HEK293 (cell line): ENCODE measurements around the gene FXYD6.
A peak's percentile ranks its signal among the peaks of the same experiment; 100 is the strongest.

Experiments
- CTCF ChIA-PET: fragments of 350-600 bp; formaldehyde crosslinking; extraction: SDS; loops from one replicate; lab custom pipeline; 2021; ENCODE audit warnings: antibody characterized with exemption; lab: Yijun Ruan, JAX
- POLR2A ChIA-PET: fragments of 300-600 bp; formaldehyde crosslinking; extraction: SDS; loops from one replicate; lab custom pipeline; 2020; ENCODE audit warnings: antibody characterized with exemption, inconsistent platforms; lab: Yijun Ruan, JAX
- H3K27ac ChIP-seq: fragments of 200-500 bp; sonication (Bioruptor generic); 2 replicates; pipeline ENCODE4 v1.5.1; 2014; ENCODE audit warnings: low read depth, low read length, control low read depth, inconsistent platforms; ENCODE audit errors: extremely low read depth
- H3K36me3 ChIP-seq, 2 experiments: fragments of 200-500 bp in 1 of 2; sonication (Bioruptor generic) in 1 of 2; 1 replicate in 1 of 2; 2 replicates in 1 of 2; pipeline ENCODE4 v1.5.1; 2014 to 2017; ENCODE audit warnings: inconsistent platforms in 2 of 2, low read length in 2 of 2; ENCODE audit not compliant: control insufficient read depth in 2 of 2, insufficient read depth in 1 of 2
- H3K4me1 ChIP-seq: fragments of 200-500 bp; sonication (Bioruptor generic); 2 replicates; pipeline ENCODE4 v1.5.1; 2014; ENCODE audit warnings: mild to moderate bottlenecking, low read length, inconsistent platforms; ENCODE audit not compliant: control insufficient read depth, insufficient read depth
- H3K4me3 ChIP-seq: 2 replicates; pipeline ENCODE4 v1.5.1; 2011; ENCODE audit warnings: low read depth, mild to moderate bottlenecking, control low read depth, low read length, moderate library complexity
- H3K9me3 ChIP-seq: fragments of 200-500 bp; sonication (Bioruptor generic); 2 replicates; pipeline ENCODE4 v1.5.1; 2014; ENCODE audit warnings: low read depth, low read length, inconsistent platforms; ENCODE audit not compliant: control insufficient read depth, insufficient read depth
- HOXA7 ChIP-seq: sonication (generic); formaldehyde crosslinking; IDR thresholded peaks from 2 replicates; pipeline ENCODE4 v1.8.1; 2022; ENCODE audit warnings: missing genetic modification reagents, borderline replicate concordance
- HOXD13 ChIP-seq: sonication (generic); formaldehyde crosslinking; IDR thresholded peaks from 2 replicates; pipeline ENCODE4 v1.8.0; 2022; ENCODE audit warnings: missing genetic modification reagents, borderline replicate concordance
- INSM2 ChIP-seq: fragments of 450-650 bp; formaldehyde crosslinking; IDR thresholded peaks from 2 replicates; pipeline ENCODE4 v1.5.1; 2016; ENCODE audit warnings: missing biosample characterization, missing genetic modification characterization
- OSR2 ChIP-seq: fragments of 450-650 bp; formaldehyde crosslinking; IDR thresholded peaks from 2 replicates; pipeline ENCODE4 v1.5.1; 2016; ENCODE audit warnings: missing biosample characterization, missing genetic modification characterization
- SCRT2 ChIP-seq: fragments of 450-650 bp; formaldehyde crosslinking; IDR thresholded peaks from 2 replicates; pipeline ENCODE4 v1.5.1; 2016; ENCODE audit warnings: missing biosample characterization, missing genetic modification characterization
- SETDB1 ChIP-seq: IDR thresholded peaks from one replicate; pipeline ENCODE4 v1.6.1; 2017; ENCODE audit warnings: mild to moderate bottlenecking, low read length, moderate library complexity, mixed read lengths; ENCODE audit not compliant: insufficient read length
- SP2 ChIP-seq: fragments of 450-650 bp; formaldehyde crosslinking; IDR thresholded peaks from 2 replicates; pipeline ENCODE4 v1.5.1; 2016; ENCODE audit warnings: missing biosample characterization, missing genetic modification characterization
- ZBTB48 ChIP-seq: fragments of 450-650 bp; formaldehyde crosslinking; IDR thresholded peaks from 2 replicates; pipeline ENCODE4 v1.5.1; 2016; ENCODE audit warnings: missing biosample characterization, missing genetic modification characterization
- ZNF155 ChIP-seq: fragments of 450-650 bp; formaldehyde crosslinking; IDR thresholded peaks from 2 replicates; pipeline ENCODE4 v1.5.1; 2016; ENCODE audit warnings: missing biosample characterization, missing genetic modification characterization
- ZNF19 ChIP-seq: fragments of 450-650 bp; formaldehyde crosslinking; IDR thresholded peaks from 2 replicates; pipeline ENCODE4; 2016; ENCODE audit warnings: missing biosample characterization, missing genetic modification characterization, low read depth
- ZNF214 ChIP-seq: fragments of 450-650 bp; formaldehyde crosslinking; IDR thresholded peaks from 2 replicates; pipeline ENCODE4 v1.5.1; 2017; ENCODE audit warnings: missing biosample characterization, mild to moderate bottlenecking, missing genetic modification characterization, borderline replicate concordance
- ZNF302 ChIP-seq: fragments of 450-650 bp; formaldehyde crosslinking; IDR thresholded peaks from 2 replicates; pipeline ENCODE4 v1.5.1; 2016; ENCODE audit warnings: missing biosample characterization, missing genetic modification characterization, low read depth
- ZNF354C ChIP-seq: fragments of 450-650 bp; formaldehyde crosslinking; IDR thresholded peaks from 2 replicates; pipeline ENCODE4 v1.5.1; 2016; ENCODE audit warnings: missing biosample characterization, missing genetic modification characterization, low read depth, borderline replicate concordance
- ZNF501 ChIP-seq: fragments of 450-650 bp; formaldehyde crosslinking; IDR thresholded peaks from 2 replicates; pipeline ENCODE4 v1.5.1; 2016; ENCODE audit warnings: missing biosample characterization, missing genetic modification characterization
- ZNF530 ChIP-seq: fragments of 450-650 bp; formaldehyde crosslinking; IDR thresholded peaks from 2 replicates; pipeline ENCODE4 v1.5.1; 2016; ENCODE audit warnings: low read depth, missing biosample characterization, missing genetic modification characterization
- ZNF555 ChIP-seq: fragments of 450-650 bp; formaldehyde crosslinking; conservative IDR thresholded peaks from 2 replicates; pipeline ENCODE4 v1.5.1; 2017; ENCODE audit warnings: missing biosample characterization, mild to moderate bottlenecking, missing genetic modification characterization, inconsistent platforms
- ZNF596 ChIP-seq: fragments of 450-650 bp; IDR thresholded peaks from 2 replicates; pipeline ENCODE4 v1.5.0; 2018; ENCODE audit warnings: missing biosample characterization, mild to moderate bottlenecking, missing genetic modification characterization, moderate library complexity
- ZNF624 ChIP-seq: fragments of 450-650 bp; formaldehyde crosslinking; IDR thresholded peaks from 2 replicates; pipeline ENCODE4 v1.5.1; 2017; ENCODE audit warnings: missing biosample characterization, missing genetic modification characterization
- ZNF639 ChIP-seq: fragments of 450-650 bp; formaldehyde crosslinking; IDR thresholded peaks from 2 replicates; pipeline ENCODE4 v1.5.1; 2016; ENCODE audit warnings: missing biosample characterization, missing genetic modification characterization
- ZNF660 ChIP-seq: fragments of 450-650 bp; IDR thresholded peaks from 2 replicates; pipeline ENCODE4 v1.5.1; 2018; ENCODE audit warnings: missing biosample characterization, mild to moderate bottlenecking, missing genetic modification characterization
- ZNF670 ChIP-seq: fragments of 450-650 bp; formaldehyde crosslinking; IDR thresholded peaks from 2 replicates; pipeline ENCODE4 v1.5.1; 2016; ENCODE audit warnings: missing biosample characterization, missing genetic modification characterization, low read depth
- ZNF677 ChIP-seq: fragments of 450-650 bp; IDR thresholded peaks from 2 replicates; pipeline ENCODE4 v1.5.0; 2018; ENCODE audit warnings: missing biosample characterization, mild to moderate bottlenecking, missing genetic modification characterization, moderate library complexity
- ZNF792 ChIP-seq: fragments of 450-650 bp; formaldehyde crosslinking; IDR thresholded peaks from 2 replicates; pipeline ENCODE4 v1.5.1; 2016; ENCODE audit warnings: missing biosample characterization, missing genetic modification characterization
- ZNF830 ChIP-seq: fragments of 450-650 bp; IDR thresholded peaks from 2 replicates; pipeline ENCODE4 v1.5.0; 2018; ENCODE audit warnings: missing biosample characterization, missing genetic modification characterization, low read depth, mild to moderate bottlenecking, moderate library complexity
- ZNF837 ChIP-seq: fragments of 450-650 bp; formaldehyde crosslinking; IDR thresholded peaks from 2 replicates; pipeline ENCODE4 v1.5.1; 2016; ENCODE audit warnings: missing biosample characterization, missing genetic modification characterization
- ZSCAN30 ChIP-seq: fragments of 450-650 bp; IDR thresholded peaks from 2 replicates; pipeline ENCODE4 v1.5.1; 2018; ENCODE audit warnings: missing biosample characterization, mild to moderate bottlenecking, missing genetic modification characterization, moderate library complexity
- TF ChIP-seq, protein P1 (sequence below): fragments of 450-650 bp; formaldehyde crosslinking; IDR thresholded peaks from 2 replicates; pipeline ENCODE4 v1.5.1; 2016; ENCODE audit warnings: missing biosample characterization, missing genetic modification characterization

The FXYD6 gene

GRCh38 chr11:117821431-117821830 is 55.0 kb downstream of the FXYD6 start:
- no peaks in the 10 kb centered on the region for H3K36me3 ChIP-seq
- no peak overlapping the region for H3K4me3 ChIP-seq
- H3K4me1 ChIP-seq: no peaks in the 10 kb centered on the region
- no peak overlapping the region for H3K27ac ChIP-seq
- POLR2A ChIA-PET: no interaction called here
- no peak for TF ChIP-seq ZNF670 (tag by site-specific recombination)
- TF ChIP-seq ZNF596 (tag by site-specific recombination): no peak
- TF ChIP-seq ZNF155 (tag by site-specific recombination): no peak
- TF ChIP-seq ZNF792 (tag by site-specific recombination): no peak
- TF ChIP-seq HOXA7 (CRISPR knock-in tag): no peak
- no peak for TF ChIP-seq ZNF660 (tag by site-specific recombination)
- no peak for TF ChIP-seq SCRT2 (tag by site-specific recombination)
- TF ChIP-seq ZNF214 (tag by site-specific recombination): no peak
- no peak for TF ChIP-seq ZNF624 (tag by site-specific recombination)
- TF ChIP-seq, all 188 proteins: peak for 0
- no peaks in the 10 kb centered on the region for H3K9me3 ChIP-seq
- CTCF ChIA-PET: interaction anchor here (0.6 to 10.1 kb wide), 10 partner anchors 10 to 395 kb away, joined by 3 to 223 read pairs (median 8); no protein-coding TSS in a partner anchor

- H3K4me3 ChIP-seq: no peak overlapping the region
- POLR2A ChIA-PET: no interaction called here
- H3K27ac ChIP-seq: no peak overlapping the region
- CTCF ChIA-PET: interaction anchor here (0.7 to 10.1 kb wide), 12 partner anchors 11 to 234 kb away, joined by 3 to 223 read pairs (median 12); no protein-coding TSS in a partner anchor
- no peaks in the 10 kb centered on the region for H3K9me3 ChIP-seq
- TF ChIP-seq SCRT2 (tag by site-specific recombination) (peak; percentile 55; the same call in 1 of the 2 replicates), ZNF501 (tag by site-specific recombination) (no peak), HOXD13 (CRISPR knock-in tag) (no peak), OSR2 (tag by site-specific recombination) (no peak), ZNF639 (no peak), ZNF555 (tag by site-specific recombination) (no peak), ZNF677 (no peak), ZNF354C (no peak)
- TF ChIP-seq, protein P1, sequence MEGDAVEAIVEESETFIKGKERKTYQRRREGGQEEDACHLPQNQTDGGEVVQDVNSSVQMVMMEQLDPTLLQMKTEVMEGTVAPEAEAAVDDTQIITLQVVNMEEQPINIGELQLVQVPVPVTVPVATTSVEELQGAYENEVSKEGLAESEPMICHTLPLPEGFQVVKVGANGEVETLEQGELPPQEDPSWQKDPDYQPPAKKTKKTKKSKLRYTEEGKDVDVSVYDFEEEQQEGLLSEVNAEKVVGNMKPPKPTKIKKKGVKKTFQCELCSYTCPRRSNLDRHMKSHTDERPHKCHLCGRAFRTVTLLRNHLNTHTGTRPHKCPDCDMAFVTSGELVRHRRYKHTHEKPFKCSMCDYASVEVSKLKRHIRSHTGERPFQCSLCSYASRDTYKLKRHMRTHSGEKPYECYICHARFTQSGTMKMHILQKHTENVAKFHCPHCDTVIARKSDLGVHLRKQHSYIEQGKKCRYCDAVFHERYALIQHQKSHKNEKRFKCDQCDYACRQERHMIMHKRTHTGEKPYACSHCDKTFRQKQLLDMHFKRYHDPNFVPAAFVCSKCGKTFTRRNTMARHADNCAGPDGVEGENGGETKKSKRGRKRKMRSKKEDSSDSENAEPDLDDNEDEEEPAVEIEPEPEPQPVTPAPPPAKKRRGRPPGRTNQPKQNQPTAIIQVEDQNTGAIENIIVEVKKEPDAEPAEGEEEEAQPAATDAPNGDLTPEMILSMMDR (tag by site-specific recombination): no peak
- TF ChIP-seq, all 188 proteins: peak for 1
- Histone ChIP-seq H3K36me3 (no peaks in the 10 kb centered on the region), H3K4me1 (no peaks in the 10 kb centered on the region)
Observed at GRCh38 chr11:117820516-117820915, 55.9 kb downstream of the FXYD6 start.

DNA sequence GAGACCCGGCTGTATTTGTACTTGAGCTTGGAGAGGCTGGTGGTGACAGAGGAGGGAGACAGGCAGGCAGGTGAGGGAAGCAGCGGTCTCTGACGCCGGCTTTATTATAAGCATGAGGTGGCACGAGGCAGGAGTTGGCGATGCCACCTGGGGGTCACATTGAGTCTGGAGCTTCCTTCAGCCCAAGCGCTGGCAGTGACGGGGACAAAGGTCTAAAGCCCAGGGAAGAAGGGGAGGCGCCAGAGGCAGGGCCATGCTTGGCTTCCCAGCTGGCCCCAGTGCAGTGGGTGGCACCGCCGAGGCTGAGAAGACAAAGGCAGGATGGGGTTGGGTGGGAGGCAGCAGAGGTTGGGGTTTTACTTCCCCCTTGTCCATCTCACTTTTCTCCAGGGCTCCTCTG is 56.4 kb downstream of the FXYD6 start:
- no peak overlapping the region for H3K4me3 ChIP-seq
- POLR2A ChIA-PET: interaction anchor here (1.4 kb wide), 1 partner anchor 127 kb away, joined by 4 read pairs; no protein-coding TSS in a partner anchor
- no peaks in the 10 kb centered on the region for H3K9me3 ChIP-seq
- H3K4me1 ChIP-seq: no peaks in the 10 kb centered on the region
- CTCF ChIA-PET: interaction anchor here (0.6 to 10.1 kb wide), 12 partner anchors 11 to 532 kb away, joined by 3 to 223 read pairs (median 6); no protein-coding TSS in a partner anchor
- no peak overlapping the region for H3K27ac ChIP-seq
- H3K36me3 ChIP-seq: no peaks in the 10 kb centered on the region
- TF ChIP-seq SCRT2 (tag by site-specific recombination): no peak
- no peak for TF ChIP-seq ZNF596 (tag by site-specific recombination)
- TF ChIP-seq ZNF19 (tag by site-specific recombination): no peak
- no peak for TF ChIP-seq ZNF302
- TF ChIP-seq ZSCAN30 (tag by site-specific recombination): no peak
- no peak for TF ChIP-seq SETDB1
- TF ChIP-seq INSM2: no peak
- no peak for TF ChIP-seq ZBTB48 (tag by site-specific recombination)
- TF ChIP-seq ZNF830 (tag by site-specific recombination): no peak
- no peak for TF ChIP-seq ZNF837 (tag by site-specific recombination)
- no peak for TF ChIP-seq ZNF530
- no peak for TF ChIP-seq SP2 (tag by site-specific recombination)
- TF ChIP-seq ZNF155 (tag by site-specific recombination): no peak
